ENCODE results near the gene NAT10. TPM values are rescaled to one million over a fixed set of nuclear protein-coding genes. Genes with fewer than 3 reads are reported as not detected.

NAT10 gene
- total and polyA plus RNA-seq, 2 donors from 2014 or later = 24.1 to 43.1 TPM

DNA sequence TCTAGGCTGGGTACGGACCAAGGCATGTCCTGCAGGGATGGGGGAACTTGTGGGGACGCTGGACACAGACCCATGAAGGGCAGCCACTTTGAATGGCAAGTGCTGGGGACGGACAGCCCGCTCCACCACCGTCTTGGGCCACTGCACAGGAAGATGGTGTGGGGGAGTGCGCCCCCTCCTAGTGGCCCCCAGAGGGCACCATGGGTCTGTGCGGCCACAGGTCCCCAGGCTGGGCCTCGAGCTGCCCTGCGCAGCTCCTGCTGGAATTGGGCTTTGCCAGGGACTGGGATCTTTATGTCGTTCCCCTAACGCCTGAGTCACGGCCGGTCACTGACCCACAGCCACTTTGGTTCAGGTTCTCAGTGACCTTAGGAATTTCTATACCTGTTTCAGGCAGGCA, 44.4 kb downstream of the NAT10 start:
- Histone ChIP-seq H3K27ac (ENCODE audit: low read depth in 2 of 2, low read length in 2 of 2) (no peak overlapping the region), H3K27me3 (ENCODE audit: control insufficient read depth, insufficient read depth, low read length) (no peaks in the 10 kb centered on the region), H3K4me1 (ENCODE audit: control insufficient read depth in 2 of 3, insufficient read depth in 2 of 3, low read depth in 1 of 3, low read length in 3 of 3) (no peaks in the 10 kb centered on the region), H3K36me3 (ENCODE audit: control insufficient read depth in 2 of 3, insufficient read depth in 3 of 3, low read length in 3 of 3) (peaks cover 2 to 23% (median 20%) of the 10 kb centered on the region in 3 donors), H3K9ac (ENCODE audit: low read length in 3 of 3) (no peak overlapping the region), H3K4me3 (ENCODE audit: low read length in 3 of 3) (no peak overlapping the region), H3K9me3 (ENCODE audit: control insufficient read depth in 2 of 3, insufficient read depth in 1 of 3, low read length in 3 of 3) (no peaks in the 10 kb centered on the region)
- DNase-seq (peak in 3 of 5 donors; percentile 32 to 75 (median 46)), FAIRE-seq (no peak)
- TF ChIP-seq, protein P1, sequence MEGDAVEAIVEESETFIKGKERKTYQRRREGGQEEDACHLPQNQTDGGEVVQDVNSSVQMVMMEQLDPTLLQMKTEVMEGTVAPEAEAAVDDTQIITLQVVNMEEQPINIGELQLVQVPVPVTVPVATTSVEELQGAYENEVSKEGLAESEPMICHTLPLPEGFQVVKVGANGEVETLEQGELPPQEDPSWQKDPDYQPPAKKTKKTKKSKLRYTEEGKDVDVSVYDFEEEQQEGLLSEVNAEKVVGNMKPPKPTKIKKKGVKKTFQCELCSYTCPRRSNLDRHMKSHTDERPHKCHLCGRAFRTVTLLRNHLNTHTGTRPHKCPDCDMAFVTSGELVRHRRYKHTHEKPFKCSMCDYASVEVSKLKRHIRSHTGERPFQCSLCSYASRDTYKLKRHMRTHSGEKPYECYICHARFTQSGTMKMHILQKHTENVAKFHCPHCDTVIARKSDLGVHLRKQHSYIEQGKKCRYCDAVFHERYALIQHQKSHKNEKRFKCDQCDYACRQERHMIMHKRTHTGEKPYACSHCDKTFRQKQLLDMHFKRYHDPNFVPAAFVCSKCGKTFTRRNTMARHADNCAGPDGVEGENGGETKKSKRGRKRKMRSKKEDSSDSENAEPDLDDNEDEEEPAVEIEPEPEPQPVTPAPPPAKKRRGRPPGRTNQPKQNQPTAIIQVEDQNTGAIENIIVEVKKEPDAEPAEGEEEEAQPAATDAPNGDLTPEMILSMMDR (IDR thresholded peaks at IDR 0.05; ENCODE audit: borderline replicate concordance, extremely low read depth, insufficient read depth) = no peak
- intact Hi-C loops (cut with DNase I) = no loop called here

DNA sequence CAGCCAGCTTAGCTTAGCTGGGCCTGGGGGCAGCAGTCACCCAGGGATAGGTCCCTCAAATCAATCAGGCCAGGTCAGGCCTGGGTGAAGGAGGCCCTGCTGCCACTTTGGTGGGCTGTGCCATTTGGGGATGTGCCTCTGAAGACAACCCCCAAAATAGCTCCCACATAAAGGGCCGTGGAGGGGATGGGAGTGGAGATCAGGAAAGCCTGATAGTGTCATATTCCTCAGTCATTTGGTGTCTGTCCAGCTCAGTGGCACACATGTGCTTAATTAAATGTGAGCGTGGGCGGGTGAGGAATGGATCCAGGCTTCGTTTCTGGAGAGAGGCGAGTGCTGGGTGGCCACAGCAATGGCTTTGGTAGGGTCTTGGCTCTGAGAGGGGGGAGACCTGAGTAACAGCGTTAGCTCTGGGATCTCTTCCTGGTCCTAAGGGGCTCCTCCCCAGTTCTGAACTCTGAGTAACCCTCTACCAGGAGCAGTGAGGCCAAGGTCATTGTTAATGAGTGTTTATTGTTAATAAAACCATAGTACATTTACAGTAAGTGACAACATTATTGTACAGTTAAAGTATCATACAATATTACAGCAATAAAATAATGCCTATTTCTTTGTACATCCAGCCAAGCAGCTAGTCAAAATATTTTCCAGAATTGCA, 45.2 kb downstream of the NAT10 start:
- H3K27ac ChIP-seq (ENCODE audit: low read depth in 2 of 2, low read length in 2 of 2) = no peak overlapping the region
- FAIRE-seq (no peak), DNase-seq (peak in 3 of 5 donors; percentile 31 to 63 (median 45))
- intact Hi-C loops (cut with DNase I) = no loop called here
- TF ChIP-seq, protein P1 (IDR thresholded peaks at IDR 0.05; ENCODE audit: borderline replicate concordance, extremely low read depth, insufficient read depth) = no peak
- H3K4me1 ChIP-seq (ENCODE audit: control insufficient read depth in 2 of 3, insufficient read depth in 2 of 3, low read depth in 1 of 3, low read length in 3 of 3) = no peaks in the 10 kb centered on the region
- H3K4me3 ChIP-seq (ENCODE audit: low read length in 3 of 3) = no peak overlapping the region
- peaks cover 0 to 23% (median 15%) of the 10 kb centered on the region in 3 donors for H3K36me3 ChIP-seq (ENCODE audit: control insufficient read depth in 2 of 3, insufficient read depth in 3 of 3, low read length in 3 of 3)
- H3K9me3 ChIP-seq (ENCODE audit: control insufficient read depth in 2 of 3, insufficient read depth in 1 of 3, low read length in 3 of 3) = no peaks in the 10 kb centered on the region
- no peak overlapping the region for H3K9ac ChIP-seq (ENCODE audit: low read length in 3 of 3)
- H3K27me3 ChIP-seq (ENCODE audit: control insufficient read depth, insufficient read depth, low read length) = no peaks in the 10 kb centered on the region

DNA sequence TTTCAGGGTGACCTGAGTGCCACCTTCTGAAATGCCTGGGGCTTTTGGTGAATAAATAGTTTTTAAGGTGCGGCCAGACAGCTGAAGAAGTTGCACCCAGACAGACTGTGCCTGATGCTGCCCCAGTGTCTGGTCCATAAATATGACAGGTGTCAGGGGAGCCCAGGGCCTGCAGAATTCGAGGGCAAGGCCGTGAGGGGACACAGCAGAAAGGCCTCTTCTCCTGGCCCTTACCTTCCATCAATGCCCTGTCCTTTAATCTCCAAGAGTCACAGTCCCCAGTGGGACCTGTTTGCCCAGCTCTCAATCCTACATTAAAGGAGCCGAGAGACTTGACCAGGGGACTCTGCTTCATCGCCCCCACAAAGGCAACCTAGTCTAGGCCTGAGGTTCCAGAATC, 45.7 kb downstream of the NAT10 start:
- TF ChIP-seq, protein P1 (IDR thresholded peaks at IDR 0.05; ENCODE audit: borderline replicate concordance, extremely low read depth, insufficient read depth) = no peak
- intact Hi-C loops (cut with DNase I) = no loop called here
- DNase-seq = peak in 1 of 5 donors; percentile 32

More for the DNA sequence above, 45.7 kb downstream of the NAT10 start:
- Histone ChIP-seq H3K9me3 (ENCODE audit: control insufficient read depth in 2 of 3, insufficient read depth in 1 of 3, low read length in 3 of 3) (no peaks in the 10 kb centered on the region), H3K36me3 (ENCODE audit: control insufficient read depth in 2 of 3, insufficient read depth in 3 of 3, low read length in 3 of 3) (peaks cover 0 to 17% (median 13%) of the 10 kb centered on the region in 3 donors), H3K4me3 (ENCODE audit: low read length in 3 of 3) (no peak overlapping the region), H3K4me1 (ENCODE audit: control insufficient read depth in 2 of 3, insufficient read depth in 2 of 3, low read depth in 1 of 3, low read length in 3 of 3) (no peaks in the 10 kb centered on the region), H3K9ac (ENCODE audit: low read length in 3 of 3) (no peak overlapping the region), H3K27ac (ENCODE audit: low read depth in 2 of 2, low read length in 2 of 2) (no peak overlapping the region), H3K27me3 (ENCODE audit: control insufficient read depth, insufficient read depth, low read length) (no peaks in the 10 kb centered on the region)
- FAIRE-seq = no peak
